ENCODE results near the gene SCFD2. TPM values are rescaled to one million over a fixed set of nuclear protein-coding genes. Genes with fewer than 3 reads are reported as not detected.

SCFD2 gene
- total RNA-seq, 1 donor from 2014 or later, result 14.3 TPM

- no peaks in the 10 kb centered on the region for H3K9me3 ChIP-seq
- no peaks in the 10 kb centered on the region for H3K27me3 ChIP-seq
- intact Hi-C loops (cut with DNase I), result no loop called here
- H3K36me3 ChIP-seq, result no peaks in the 10 kb centered on the region
- no peak for TF ChIP-seq CTCF (IDR thresholded peaks at IDR 0.05)
- no peaks in the 10 kb centered on the region for H3K4me1 ChIP-seq
- DNase-seq (no peak), ATAC-seq (no peak)
- H3K4me3 ChIP-seq, result no peak overlapping the region
- H3K27ac ChIP-seq, result no peak overlapping the region
Measured at GRCh38 chr4:53168228-53168627, 197.6 kb downstream of the SCFD2 start.

- Histone ChIP-seq H3K27me3 (no peaks in the 10 kb centered on the region), H3K4me3 (no peak overlapping the region), H3K4me1 (no peaks in the 10 kb centered on the region), H3K36me3 (no peaks in the 10 kb centered on the region), H3K27ac (no peak overlapping the region), H3K9me3 (no peaks in the 10 kb centered on the region)
- no peak for TF ChIP-seq CTCF (IDR thresholded peaks at IDR 0.05)
- no peak for ATAC-seq
- DNase-seq, result no peak
- intact Hi-C loops (cut with DNase I), result no loop called here
Measured at GRCh38 chr4:53162969-53163368, 202.9 kb downstream of the SCFD2 start.

GRCh38 chr4:53161787-53162433 is 204.0 kb downstream of the SCFD2 start:
- Histone ChIP-seq H3K9me3 (no peaks in the 10 kb centered on the region), H3K4me3 (no peak overlapping the region), H3K27ac (no peak overlapping the region), H3K27me3 (no peaks in the 10 kb centered on the region), H3K36me3 (no peaks in the 10 kb centered on the region), H3K4me1 (no peaks in the 10 kb centered on the region)
- intact Hi-C loops (cut with DNase I), result no loop called here
- TF ChIP-seq CTCF (IDR thresholded peaks at IDR 0.05), result no peak
- no peak for ATAC-seq
- no peak for DNase-seq

- no peaks in the 10 kb centered on the region for H3K9me3 ChIP-seq
- no peak overlapping the region for H3K27ac ChIP-seq
- no peak for TF ChIP-seq CTCF (IDR thresholded peaks at IDR 0.05)
- ATAC-seq (no peak), DNase-seq (no peak)
- H3K4me1 ChIP-seq, result no peaks in the 10 kb centered on the region
- no peak overlapping the region for H3K4me3 ChIP-seq
- H3K27me3 ChIP-seq, result no peaks in the 10 kb centered on the region
- H3K36me3 ChIP-seq, result no peaks in the 10 kb centered on the region
- intact Hi-C loops (cut with DNase I), result no loop called here
Measured at GRCh38 chr4:53161051-53161786, 204.6 kb downstream of the SCFD2 start.

- intact Hi-C loops (cut with DNase I), result no loop called here
- Histone ChIP-seq H3K9me3 (no peaks in the 10 kb centered on the region), H3K4me3 (no peak overlapping the region), H3K36me3 (no peaks in the 10 kb centered on the region), H3K4me1 (no peaks in the 10 kb centered on the region), H3K27me3 (no peaks in the 10 kb centered on the region), H3K27ac (no peak overlapping the region)
- no peak for DNase-seq
- no peak for TF ChIP-seq CTCF (IDR thresholded peaks at IDR 0.05)
- ATAC-seq, result no peak
Measured at GRCh38 chr4:53156896-53157295, 209.0 kb downstream of the SCFD2 start.
